Heart left ventricle (tissue), 16 donors: ENCODE data around the gene EPHA8. TPM values are rescaled to one million over a fixed set of nuclear protein-coding genes. Genes with fewer than 3 reads are reported as not detected.
A peak's percentile ranks its signal among the peaks of the same experiment; 100 is the strongest.

Experiments used
- ATAC-seq, 4 donors: fragments of 200-7000 bp; cut with Tn5 transposase; one replicate each; pipeline ENCODE4 v1.9.1; 2020 to 2022; ENCODE audit warnings: moderate library complexity in 4 of 4, mild to moderate bottlenecking in 3 of 4, moderate number of reproducible peaks in 1 of 4
- DNase-seq, 5 donors: peaks; one replicate each; pipeline ENCODE4 v3.0.0-alpha.2; 2020
- H3K27ac ChIP-seq, 12 donors: fragments of 200-600 bp; sonication (generic) in 4 of 12; one replicate each; pipeline versions ENCODE4 v1.5.0 to v1.8.0; 2016 to 2022; ENCODE audit warnings: mild to moderate bottlenecking in 2 of 12
- H3K27me3 ChIP-seq, 9 donors: fragments of 200-600 bp; sonication (generic) in 2 of 9; one replicate each; pipeline versions ENCODE4 v1.5.1 to v1.8.0; 2016 to 2022; ENCODE audit warnings: mild to moderate bottlenecking in 3 of 9
- H3K36me3 ChIP-seq, 9 donors: fragments of 200-600 bp; sonication (generic) in 2 of 9; one replicate each; pipeline versions ENCODE4 v1.5.0 to v1.8.0; 2018 to 2022; ENCODE audit warnings: mild to moderate bottlenecking in 2 of 9
- H3K4me1 ChIP-seq, 12 donors: fragments of 200-600 bp; sonication (generic) in 4 of 12; one replicate each; pipeline versions ENCODE4 v1.5.0 to v1.8.0; 2016 to 2022; ENCODE audit warnings: mild to moderate bottlenecking in 3 of 12
- H3K4me3 ChIP-seq, 12 donors: fragments of 200-600 bp; sonication (generic) in 4 of 12; one replicate each; pipeline versions ENCODE4 v1.5.0 to v1.8.0; 2017 to 2022; ENCODE audit warnings: mild to moderate bottlenecking in 9 of 12, moderate library complexity in 4 of 12
- H3K9me3 ChIP-seq, 12 donors: fragments of 200-600 bp; sonication (generic) in 4 of 12; one replicate each; pipeline versions ENCODE4 v1.5.0 to v1.8.0; 2016 to 2022; ENCODE audit warnings: mild to moderate bottlenecking in 1 of 12
- POLR2A ChIP-seq, 2 donors: fragments of 450-650 bp; IDR thresholded peaks; one replicate each; pipeline ENCODE4 v1.6.1; 2017; ENCODE audit warnings: antibody characterized with exemption in 2 of 2, mild to moderate bottlenecking in 2 of 2, moderate library complexity in 2 of 2
- WGBS, 4 donors: extraction: QIAGEN DNeasy Blood & Tissue Kit in 2 of 4; methylation state at CpG; one replicate each; pipeline versions ENCODE4 v1.1.5 to v1.1.7; 2013 to 2018; 5-methylcytosine and 5-hydroxymethylcytosine counted together
- intact Hi-C, 10 donors: fragments of 100-400 bp; cut with DNase I; formaldehyde crosslinking; loops; one replicate each; pipeline versions ENCODE4 v1.11.1 to v1.14.2; 2022
- polyA plus RNA-seq, 2 donors: library from polyadenylated mRNA; stranded (reverse); fragments of 200-250 nt; gene quantifications; one replicate each; pipeline ENCODE4 v1.2.3, GENCODE V29; 2013
- total RNA-seq, 9 donors: library from RNA; depleted of rRNA in 2 of 9; stranded (reverse); fragments of >200 nt in 2 of 9; fragmentation: NEBNext Ultra II Directional in 3 of 9; extraction: Animal tissue kit (Norgen Biotek cat#: 25700) in 3 of 9; gene quantifications; one replicate each; pipeline versions ENCODE4 v1.1.0 to v1.2.4, GENCODE V29; 2016 to 2023
- TF ChIP-seq, protein P1 (sequence below), 12 donors: fragments of 200-600 bp; sonication (generic) in 4 of 12; IDR thresholded peaks; one replicate each; pipeline versions ENCODE4 v1.5.0 to v1.8.0; 2018 to 2022; ENCODE audit warnings: antibody characterized with exemption in 12 of 12, mild to moderate bottlenecking in 5 of 12
- donor health status: ischemic (EF 13 %, LVEDD 7.1; RV severe dilation, severe dysfunction).
- donor health status: healthy with polysubstance abuse.
- donor health status: DM: no; HTN: yes; CAD: no.
- donor health status: DM: no; HTN: no; CAD: no.
- donor health status: ischemic (EF 25% LVEDD 6.9; RV normal size, moderate dysfunction).
- donor health status: ischemic (EF 25% LVEDD 5.7; RV mildly dilated, moderate dysfunction).
- donor health status: healthy.
- donor health status: DM: yes; HTN: yes; CAD: no.
- donor health status: ischemic (EF 35%, LVEDD 5.7; RV mildly dilated, moderate dysfunction).
- donor health status: nonischemic (EF 11% LVEDD 7.7; RV severe dilation, severe dysfunction).
- donor health status: DM: yes; HTN: yes; CAD: no.
- donor health status: PGD.
- donor health status: ischemic (EF 29% LVEDD 5.4; RV normal size, mild dysfunction).
- donor health status: nonischemic (EF 23%, LVEDD 6.1; RV moderate dilation, normal function).

Gene EPHA8
- total and polyA plus RNA-seq, 11 donors = 0.08 to 0.12 TPM; not detected in 9

DNA sequence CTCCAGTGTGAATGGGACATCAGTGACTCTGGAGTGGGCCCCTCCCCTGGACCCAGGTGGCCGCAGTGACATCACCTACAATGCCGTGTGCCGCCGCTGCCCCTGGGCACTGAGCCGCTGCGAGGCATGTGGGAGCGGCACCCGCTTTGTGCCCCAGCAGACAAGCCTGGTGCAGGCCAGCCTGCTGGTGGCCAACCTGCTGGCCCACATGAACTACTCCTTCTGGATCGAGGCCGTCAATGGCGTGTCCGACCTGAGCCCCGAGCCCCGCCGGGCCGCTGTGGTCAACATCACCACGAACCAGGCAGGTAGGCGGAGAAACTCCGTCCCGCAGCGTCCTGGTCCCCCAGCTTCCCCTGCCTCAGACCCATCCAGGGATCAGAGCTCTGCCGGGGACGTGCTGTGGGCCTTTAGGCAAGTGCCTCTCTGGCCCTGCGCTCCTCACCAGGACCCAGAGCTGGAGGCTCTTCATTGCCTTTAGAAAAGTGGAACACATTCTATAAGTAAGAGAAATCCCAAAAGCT, 25.7 kb downstream of the EPHA8 start:
- WGBS, 4 donors = 82 to 85% (median 83%) methylated on average over 17 to 24 of the region's 24 CpGs
- H3K27ac ChIP-seq = no peak overlapping the region
- peaks cover 0 to 30% (median 17%) of the 10 kb centered on the region in 9 donors for H3K27me3 ChIP-seq
- DNase-seq = peak in 1 of 5 donors; percentile 38
- no peaks in the 10 kb centered on the region for H3K9me3 ChIP-seq
- TF ChIP-seq, protein P1, sequence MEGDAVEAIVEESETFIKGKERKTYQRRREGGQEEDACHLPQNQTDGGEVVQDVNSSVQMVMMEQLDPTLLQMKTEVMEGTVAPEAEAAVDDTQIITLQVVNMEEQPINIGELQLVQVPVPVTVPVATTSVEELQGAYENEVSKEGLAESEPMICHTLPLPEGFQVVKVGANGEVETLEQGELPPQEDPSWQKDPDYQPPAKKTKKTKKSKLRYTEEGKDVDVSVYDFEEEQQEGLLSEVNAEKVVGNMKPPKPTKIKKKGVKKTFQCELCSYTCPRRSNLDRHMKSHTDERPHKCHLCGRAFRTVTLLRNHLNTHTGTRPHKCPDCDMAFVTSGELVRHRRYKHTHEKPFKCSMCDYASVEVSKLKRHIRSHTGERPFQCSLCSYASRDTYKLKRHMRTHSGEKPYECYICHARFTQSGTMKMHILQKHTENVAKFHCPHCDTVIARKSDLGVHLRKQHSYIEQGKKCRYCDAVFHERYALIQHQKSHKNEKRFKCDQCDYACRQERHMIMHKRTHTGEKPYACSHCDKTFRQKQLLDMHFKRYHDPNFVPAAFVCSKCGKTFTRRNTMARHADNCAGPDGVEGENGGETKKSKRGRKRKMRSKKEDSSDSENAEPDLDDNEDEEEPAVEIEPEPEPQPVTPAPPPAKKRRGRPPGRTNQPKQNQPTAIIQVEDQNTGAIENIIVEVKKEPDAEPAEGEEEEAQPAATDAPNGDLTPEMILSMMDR (IDR thresholded peaks at IDR 0.05) = no peak
- no peak for TF ChIP-seq POLR2A (IDR thresholded peaks at IDR 0.05)
- H3K36me3 ChIP-seq = no peaks in the 10 kb centered on the region
- intact Hi-C loops = no loop called here
- H3K4me3 ChIP-seq = no peak overlapping the region
- ATAC-seq = no peak
- H3K4me1 ChIP-seq = no peaks in the 10 kb centered on the region

DNA sequence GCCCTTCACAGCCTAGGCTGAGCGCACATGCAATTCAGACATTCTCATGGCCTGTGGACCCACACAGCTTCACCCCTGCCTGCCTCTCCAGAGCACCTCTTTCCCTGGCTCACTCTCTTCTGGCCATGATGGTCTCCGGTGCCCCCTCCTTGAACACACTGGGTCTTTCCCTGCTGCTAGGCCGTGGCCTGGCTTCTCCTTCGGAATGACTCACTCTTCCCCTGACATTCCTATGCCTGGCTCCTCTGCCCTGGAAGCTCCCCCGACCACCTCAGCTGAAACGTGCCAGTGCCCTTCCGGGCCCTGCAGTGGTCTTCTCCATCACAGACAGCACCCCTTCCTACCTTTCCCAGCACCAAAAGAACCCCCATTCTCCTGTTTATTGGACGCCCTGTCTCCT, 28.3 kb downstream of the EPHA8 start:
- H3K9me3 ChIP-seq = no peaks in the 10 kb centered on the region
- H3K36me3 ChIP-seq = no peaks in the 10 kb centered on the region
- H3K4me1 ChIP-seq = no peaks in the 10 kb centered on the region
- H3K27ac ChIP-seq = no peak overlapping the region
- WGBS, 4 donors = 62 to 72% (median 70%) methylated on average over 8 of the region's 8 CpGs
- ATAC-seq (no peak), DNase-seq (peak in 1 of 5 donors; percentile 54)
- TF ChIP-seq POLR2A (IDR thresholded peaks at IDR 0.05) = no peak
- no peak overlapping the region for H3K4me3 ChIP-seq
- peaks cover 0 to 48% (median 22%) of the 10 kb centered on the region in 9 donors for H3K27me3 ChIP-seq
- intact Hi-C loops = no loop called here

DNA sequence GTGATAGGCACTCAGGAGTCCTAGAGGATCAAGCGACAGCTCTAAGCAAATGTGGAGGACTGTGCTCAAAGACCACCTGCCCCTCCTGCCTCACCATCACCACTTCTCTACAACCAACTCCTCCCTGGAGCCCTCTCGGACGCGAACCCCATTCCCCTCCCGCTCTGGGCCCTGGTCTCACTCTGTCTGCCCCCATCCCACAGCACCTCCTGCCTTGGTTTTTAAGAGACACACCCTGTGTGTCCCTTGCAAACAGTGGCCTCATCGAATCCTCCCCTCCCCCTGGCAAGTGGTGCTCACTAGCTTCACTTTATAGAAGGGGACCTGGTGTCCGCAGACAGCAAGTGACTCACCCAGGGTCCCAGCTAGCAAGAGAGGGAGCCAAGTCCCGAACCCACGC, 28.8 kb downstream of the EPHA8 start:
- ATAC-seq (no peak), DNase-seq (peak in 1 of 5 donors; percentile 29)
- peaks cover 0 to 48% (median 22%) of the 10 kb centered on the region in 9 donors for H3K27me3 ChIP-seq

DNA sequence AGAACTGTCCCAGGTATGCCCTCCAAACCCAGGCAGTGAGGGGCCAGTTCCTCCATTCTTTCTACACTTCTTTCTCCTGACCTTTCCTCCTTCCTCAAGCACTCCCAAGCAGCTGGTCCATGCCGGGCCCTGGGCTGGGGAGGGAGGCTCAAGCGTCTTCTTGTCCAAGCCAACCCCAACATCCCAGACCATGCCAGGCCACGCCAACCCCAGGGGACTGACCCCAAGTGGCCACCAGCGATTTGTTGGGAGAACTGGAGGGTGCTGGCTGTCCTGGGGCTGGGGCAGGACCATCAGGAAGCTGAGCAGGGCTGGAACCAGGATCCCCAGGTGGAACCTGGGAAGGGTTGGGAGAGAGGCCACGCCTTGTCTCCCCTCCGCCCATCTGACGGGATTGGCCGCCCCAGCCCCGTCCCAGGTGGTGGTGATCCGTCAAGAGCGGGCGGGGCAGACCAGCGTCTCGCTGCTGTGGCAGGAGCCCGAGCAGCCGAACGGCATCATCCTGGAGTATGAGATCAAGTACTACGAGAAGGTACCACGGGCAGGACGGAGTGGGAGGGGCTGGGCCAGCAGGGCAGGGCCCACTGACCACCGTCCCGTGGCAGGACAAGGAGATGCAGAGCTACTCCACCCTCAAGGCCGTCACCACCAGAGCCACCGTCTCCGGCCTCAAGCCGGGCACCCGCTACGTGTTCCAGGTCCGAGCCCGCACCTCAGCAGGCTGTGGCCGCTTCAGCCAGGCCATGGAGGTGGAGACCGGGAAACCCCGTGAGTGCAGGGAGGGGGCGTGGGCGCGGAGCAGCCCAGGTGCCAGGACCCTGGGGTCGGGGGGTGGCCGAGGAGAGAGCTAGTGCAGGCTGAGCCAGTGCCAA, 29.9 kb downstream of the EPHA8 start:
- Histone ChIP-seq H3K27me3 (peaks cover 0 to 55% (median 22%) of the 10 kb centered on the region in 9 donors), H3K36me3 (no peaks in the 10 kb centered on the region), H3K27ac (no peak overlapping the region), H3K4me3 (no peak overlapping the region), H3K4me1 (no peaks in the 10 kb centered on the region), H3K9me3 (no peaks in the 10 kb centered on the region)
- DNase-seq (peak in 1 of 5 donors; percentile 54), ATAC-seq (no peak)
- 38 to 53% (median 45%) methylated on average over 31 to 38 of the region's 38 CpGs for WGBS, 4 donors
- intact Hi-C loops = no loop called here
- TF ChIP-seq POLR2A (IDR thresholded peaks at IDR 0.05) = no peak
- TF ChIP-seq, protein P1 (IDR thresholded peaks at IDR 0.05) = no peak

More for the DNA sequence above, 28.8 kb downstream of the EPHA8 start:
- Histone ChIP-seq H3K36me3 (no peaks in the 10 kb centered on the region), H3K9me3 (no peaks in the 10 kb centered on the region), H3K27ac (no peak overlapping the region), H3K4me1 (no peaks in the 10 kb centered on the region), H3K4me3 (no peak overlapping the region)
- intact Hi-C loops = no loop called here
- 80 to 88% (median 83%) methylated on average over 8 to 9 of the region's 9 CpGs for WGBS, 4 donors
- TF ChIP-seq POLR2A (IDR thresholded peaks at IDR 0.05) = no peak
- TF ChIP-seq, protein P1 (IDR thresholded peaks at IDR 0.05) = no peak
